HCT116 (cell line): ENCODE measurements around the gene AQP6. TPM values are rescaled to one million over a fixed set of nuclear protein-coding genes. Genes with fewer than 3 reads are reported as not detected.

Experiments used
- ATAC-seq: fragments of 200-7000 bp; cut with Tn5 transposase; 2 replicates; pipeline ENCODE4 v1.9.1; 2020; ENCODE audit warnings: mild to moderate bottlenecking, moderate library complexity
- BruUV-seq: library from RNA; stranded (reverse); fragments of 400-500 nt; replicated peaks from 2 replicates; lab custom pipeline; 2021; lab: Mats Ljungman, UMichigan
- CTCF ChIA-PET: fragments of 300-600 bp; sonication (Branson Sonifier 250); formaldehyde crosslinking; loops from one replicate; lab custom pipeline; 2021; ENCODE audit warnings: antibody characterized with exemption; lab: Charles Lee
- POLR2A ChIA-PET: fragments of 300-600, 350-600 bp; sonication (Branson Sonifier 250); formaldehyde crosslinking; loops from one replicate; lab custom pipeline; 2021; ENCODE audit warnings: antibody characterized with exemption; lab: Charles Lee
- RAD21 ChIA-PET, 2 experiments: fragments of 300-600 bp; sonication (Branson Sonifier 250); formaldehyde crosslinking; loops; one replicate each; lab custom pipeline; 2023; ENCODE audit warnings: low total read pairs in 2 of 2; ENCODE audit not compliant: uncharacterized antibody in 2 of 2, unreplicated experiment in 2 of 2, low non-redundant PET in 1 of 2; lab: Charles Lee
- DNase-seq: peaks from one replicate; pipeline ENCODE4 v3.0.0-alpha.2; 2010; ENCODE audit warnings: low read depth, low spot score
- H2AFZ ChIP-seq: fragments of 200-600 bp; shearing (Covaris generic), sonication (generic); 2 replicates; pipeline ENCODE4 v1.6.1; 2017; ENCODE audit warnings: low read depth, mixed run types, mixed read lengths, antibody characterized with exemption, low read length; ENCODE audit not compliant: poor library complexity, severe bottlenecking
- H3K27ac ChIP-seq: 2 replicates; pipeline ENCODE4 v1.5.1; 2012; ENCODE audit warnings: low read depth, low read length
- H3K27me3 ChIP-seq: fragments of 200-600 bp; sonication (generic); 2 replicates; pipeline ENCODE4 v1.6.1; 2016; ENCODE audit warnings: mixed run types, low read length, mixed read lengths; ENCODE audit not compliant: insufficient read depth
- H3K36me3 ChIP-seq, 2 experiments: fragments of 200-500 bp in 1 of 2; fragments of 200-600 bp in 1 of 2; sonication (Bioruptor generic) in 1 of 2; sonication (generic) in 1 of 2; 2 replicates each; pipeline versions ENCODE4 v1.5.1 to v1.6.1; 2014 to 2016; ENCODE audit warnings: low read length in 2 of 2, inconsistent platforms in 1 of 2, mixed read lengths in 1 of 2, mixed run types in 1 of 2; ENCODE audit not compliant: insufficient read depth in 2 of 2, control insufficient read depth in 1 of 2
- H3K4me1 ChIP-seq, 2 experiments: fragments of 200-600 bp in 1 of 2; sonication (generic) in 1 of 2; 2 replicates each; pipeline versions ENCODE4 v1.5.1 to v1.6.1; 2012 to 2017; ENCODE audit warnings: low read length in 2 of 2, inconsistent platforms in 1 of 2, mild to moderate bottlenecking in 1 of 2, mixed read lengths in 1 of 2, mixed run types in 1 of 2, moderate library complexity in 1 of 2; ENCODE audit not compliant: insufficient read depth in 2 of 2, control insufficient read depth in 1 of 2
- H3K4me2 ChIP-seq: fragments of 200-600 bp; sonication (generic); 2 replicates; pipeline ENCODE4 v1.6.1; 2017; ENCODE audit warnings: mixed run types, low read length, mixed read lengths
- H3K4me3 ChIP-seq, 2 experiments: fragments of 200-600 bp in 1 of 2; sonication (generic) in 1 of 2; replicated peaks in 1 of 2; 2 replicates each; pipeline ENCODE4 v1.5.1; 2011 to 2016; ENCODE audit warnings: low read length in 2 of 2, control low read depth in 1 of 2, low read depth in 1 of 2, mild to moderate bottlenecking in 1 of 2, mixed read lengths in 1 of 2, mixed run types in 1 of 2
- H3K79me2 ChIP-seq: fragments of 200-600 bp; sonication (generic); 2 replicates; pipeline ENCODE4 v1.6.1; 2017; ENCODE audit warnings: mild to moderate bottlenecking, mixed run types, low read length, moderate library complexity, mixed read lengths; ENCODE audit not compliant: insufficient read depth
- H3K9ac ChIP-seq: fragments of 200-600 bp; sonication (generic); 2 replicates; pipeline ENCODE4 v1.6.1; 2016; ENCODE audit warnings: low read length, mixed read lengths
- H3K9me2 ChIP-seq: fragments of 200-600 bp; sonication (generic), shearing (Covaris generic); 2 replicates; pipeline ENCODE4 v1.6.1; 2017; ENCODE audit warnings: mixed run types, mild to moderate bottlenecking, moderate library complexity; ENCODE audit not compliant: insufficient read depth
- H3K9me3 ChIP-seq, 2 experiments: fragments of 200-500 bp in 1 of 2; fragments of 200-600 bp in 1 of 2; sonication (Bioruptor generic) in 1 of 2; sonication (generic) in 1 of 2; 2 replicates each; pipeline ENCODE4 v1.6.1; 2014 to 2017; ENCODE audit warnings: low read length in 2 of 2, mixed read lengths in 2 of 2, inconsistent platforms in 1 of 2, low read depth in 1 of 2, mild to moderate bottlenecking in 1 of 2, mixed run types in 1 of 2, moderate library complexity in 1 of 2; ENCODE audit not compliant: control insufficient read depth in 1 of 2, insufficient read depth in 1 of 2
- H4K20me1 ChIP-seq: fragments of 200-600 bp; sonication (generic), shearing (Covaris generic); 2 replicates; pipeline ENCODE4 v1.6.1; 2017; ENCODE audit warnings: mixed run types, mild to moderate bottlenecking, moderate library complexity; ENCODE audit not compliant: insufficient read depth
- ATF3 ChIP-seq: IDR thresholded peaks from 2 replicates; pipeline ENCODE4 v1.6.1; 2012
- CBX3 ChIP-seq: IDR thresholded peaks from 2 replicates; pipeline ENCODE4 v1.6.1; 2012; ENCODE audit warnings: low read depth
- EZH2 ChIP-seq: fragments of 200-600 bp; sonication (generic); IDR thresholded peaks from 2 replicates; pipeline ENCODE4 v1.6.1; 2017; ENCODE audit warnings: antibody characterized with exemption, mixed run types
- EZH2phosphoT487 ChIP-seq: fragments of 200-600 bp; IDR thresholded peaks from 2 replicates; pipeline ENCODE4 v1.6.1; 2018; ENCODE audit warnings: antibody characterized with exemption, borderline replicate concordance
- FOSL1 ChIP-seq: IDR thresholded peaks from 2 replicates; pipeline ENCODE4 v1.6.1; 2012; ENCODE audit warnings: low read depth
- REST ChIP-seq: IDR thresholded peaks from 2 replicates; pipeline ENCODE4 v1.6.1; 2012; ENCODE audit warnings: low read depth
- SP1 ChIP-seq: IDR thresholded peaks from 2 replicates; pipeline ENCODE4 v1.6.1; 2012; ENCODE audit warnings: low read depth
- SRF ChIP-seq: IDR thresholded peaks from 2 replicates; pipeline ENCODE4 v1.6.1; 2012; ENCODE audit warnings: low read depth
- TCF7L2 ChIP-seq: IDR thresholded peaks from 2 replicates; pipeline ENCODE4 v1.7.0; 2011; ENCODE audit warnings: borderline replicate concordance, inconsistent platforms; ENCODE audit not compliant: insufficient read depth, insufficient read length; ENCODE audit errors: extremely low read depth
- YY1 ChIP-seq: IDR thresholded peaks from 2 replicates; pipeline ENCODE4 v1.6.1; 2011; ENCODE audit warnings: low read length, low read depth, moderate library complexity, mild to moderate bottlenecking; ENCODE audit not compliant: insufficient replicate concordance; ENCODE audit errors: extremely low read depth
- ZBTB33 ChIP-seq: IDR thresholded peaks from 2 replicates; pipeline ENCODE4 v1.6.1; 2011; ENCODE audit warnings: mild to moderate bottlenecking, low read length, moderate library complexity; ENCODE audit not compliant: insufficient replicate concordance; ENCODE audit errors: extremely low read depth
- intact Hi-C: fragments of 100-400 bp; cut with micrococcal nuclease; formaldehyde crosslinking; loops from 2 replicates; pipeline ENCODE4 v1.10.0; 2022
- total RNA-seq: library from RNA; stranded (reverse); gene quantifications from one replicate; pipeline ENCODE4 v1.2.1, GENCODE V29; 2021; ENCODE audit not compliant: unreplicated experiment
- TF ChIP-seq, protein P1 (sequence below), 3 experiments: fragments of 200-600 bp in 1 of 3; sonication (generic) in 1 of 3; IDR thresholded peaks in 2 of 3; conservative IDR thresholded peaks in 1 of 3; 2 replicates each; pipeline ENCODE4 v1.5.1; 2012 to 2017; ENCODE audit warnings: low read depth in 2 of 3, low read length in 2 of 3, antibody characterized with exemption in 1 of 3, borderline replicate concordance in 1 of 3, control low read depth in 1 of 3, mild to moderate bottlenecking in 1 of 3, mixed read lengths in 1 of 3, mixed run types in 1 of 3, moderate library complexity in 1 of 3; ENCODE audit not compliant: insufficient read depth in 1 of 3
- TF ChIP-seq, protein P2 (sequence below): IDR thresholded peaks from 2 replicates; pipeline ENCODE4 v1.6.1; 2012

The AQP6 gene
- total RNA-seq, 1 experiment from 2014 or later: not detected

GRCh38 chr12:49929581-49929980 is 43.2 kb upstream of the AQP6 start:
- DNase-seq: no peak
- Histone ChIP-seq H3K4me3 (no peak overlapping the region), H3K27me3 (no peaks in the 10 kb centered on the region), H3K79me2 (no peaks in the 10 kb centered on the region), H3K4me2 (no peak overlapping the region), H3K9ac (no peak overlapping the region), H3K9me2 (no peaks in the 10 kb centered on the region), H4K20me1 (no peaks in the 10 kb centered on the region), H2AFZ (no peak overlapping the region), H3K9me3 (no peaks in the 10 kb centered on the region), H3K36me3 (no peaks in the 10 kb centered on the region), H3K27ac (no peak overlapping the region), H3K4me1 (no peaks in the 10 kb centered on the region; a peak in 1 of 4 replicates)
- BruUV-seq: no TSS peak
- TF ChIP-seq FOSL1: no peak
- TF ChIP-seq TCF7L2: no peak
- TF ChIP-seq, protein P1, sequence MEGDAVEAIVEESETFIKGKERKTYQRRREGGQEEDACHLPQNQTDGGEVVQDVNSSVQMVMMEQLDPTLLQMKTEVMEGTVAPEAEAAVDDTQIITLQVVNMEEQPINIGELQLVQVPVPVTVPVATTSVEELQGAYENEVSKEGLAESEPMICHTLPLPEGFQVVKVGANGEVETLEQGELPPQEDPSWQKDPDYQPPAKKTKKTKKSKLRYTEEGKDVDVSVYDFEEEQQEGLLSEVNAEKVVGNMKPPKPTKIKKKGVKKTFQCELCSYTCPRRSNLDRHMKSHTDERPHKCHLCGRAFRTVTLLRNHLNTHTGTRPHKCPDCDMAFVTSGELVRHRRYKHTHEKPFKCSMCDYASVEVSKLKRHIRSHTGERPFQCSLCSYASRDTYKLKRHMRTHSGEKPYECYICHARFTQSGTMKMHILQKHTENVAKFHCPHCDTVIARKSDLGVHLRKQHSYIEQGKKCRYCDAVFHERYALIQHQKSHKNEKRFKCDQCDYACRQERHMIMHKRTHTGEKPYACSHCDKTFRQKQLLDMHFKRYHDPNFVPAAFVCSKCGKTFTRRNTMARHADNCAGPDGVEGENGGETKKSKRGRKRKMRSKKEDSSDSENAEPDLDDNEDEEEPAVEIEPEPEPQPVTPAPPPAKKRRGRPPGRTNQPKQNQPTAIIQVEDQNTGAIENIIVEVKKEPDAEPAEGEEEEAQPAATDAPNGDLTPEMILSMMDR (IDR thresholded peaks at IDR 0.05 in 2 of 3, conservative IDR thresholded peaks at IDR 0.05 in 1 of 3; ENCODE audit: borderline replicate concordance in 1 of 3, insufficient read depth in 1 of 3, low read depth in 2 of 3, low read length in 2 of 3): no peak
- no peak for TF ChIP-seq EZH2
- TF ChIP-seq, protein P2, sequence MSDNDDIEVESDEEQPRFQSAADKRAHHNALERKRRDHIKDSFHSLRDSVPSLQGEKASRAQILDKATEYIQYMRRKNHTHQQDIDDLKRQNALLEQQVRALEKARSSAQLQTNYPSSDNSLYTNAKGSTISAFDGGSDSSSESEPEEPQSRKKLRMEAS: no peak
- TF ChIP-seq ATF3: no peak
- no peak for TF ChIP-seq EZH2phosphoT487
- TF ChIP-seq SRF: no peak
- no peak for TF ChIP-seq ZBTB33
- TF ChIP-seq YY1: no peak
- no peak for TF ChIP-seq CBX3
- no peak for TF ChIP-seq REST
- no peak for TF ChIP-seq SP1
- POLR2A ChIA-PET: no interaction called here
- CTCF ChIA-PET: interaction anchor here (3.3 to 8.3 kb wide), 2 partner anchors 16 kb away, joined by 18 to 44 read pairs; no protein-coding TSS in a partner anchor
- intact Hi-C loops: no loop called here
- RAD21 ChIA-PET: no interaction called here
- no peak for ATAC-seq
